ENCODE data around the gene FAM131C. TPM values are rescaled to one million over a fixed set of nuclear protein-coding genes. Genes with fewer than 3 reads are reported as not detected.

FAM131C gene
- total and polyA plus RNA-seq, 5 donors from 2014 or later, result 0.26 TPM; not detected in 4

DNA sequence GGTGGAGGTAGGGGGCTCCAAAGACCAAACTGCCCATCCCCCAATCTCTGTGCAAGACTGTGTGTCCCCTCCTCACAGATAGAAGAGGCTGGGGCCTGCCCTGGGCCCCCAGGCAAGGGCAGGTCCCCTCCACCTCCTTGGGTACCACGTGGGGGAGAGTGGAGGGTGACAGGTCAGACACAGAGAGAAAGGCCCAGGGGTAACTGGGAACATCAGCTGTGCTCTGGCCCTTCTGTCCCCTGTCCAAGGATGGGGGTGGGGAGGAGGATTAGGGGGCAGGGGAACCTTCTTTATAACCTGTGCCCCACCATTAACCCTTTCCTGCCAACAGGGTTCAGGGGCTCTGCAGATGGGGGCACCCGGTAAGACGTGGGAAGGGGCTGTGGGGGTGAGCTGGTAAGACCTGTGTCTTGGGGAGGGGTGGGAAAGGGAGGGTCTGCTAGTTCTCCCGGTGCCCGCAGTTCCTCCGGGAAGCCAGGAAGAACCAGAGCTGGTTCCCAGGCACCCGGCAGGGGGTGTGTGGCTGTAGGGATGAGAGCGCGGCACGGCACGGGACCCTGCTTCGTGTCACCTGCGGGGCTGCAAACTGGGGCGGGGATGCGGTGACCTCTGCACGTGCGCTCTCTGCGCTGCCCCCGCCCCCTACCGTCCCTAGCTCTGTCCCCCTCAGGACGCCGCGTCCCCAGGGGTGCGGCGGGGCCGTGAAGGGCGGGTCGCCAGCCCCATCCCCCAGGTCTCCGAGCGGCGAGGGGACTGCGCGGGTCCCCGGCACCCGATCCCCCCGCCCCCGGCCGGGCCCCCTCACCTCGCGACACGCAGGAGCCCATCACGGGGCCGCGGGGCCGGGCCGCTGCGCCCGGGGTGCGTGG lies 601 bp downstream of the FAM131C start:
- H3K4me1 ChIP-seq (ENCODE audit: control insufficient read depth, insufficient read depth, low read length, poor library complexity, severe bottlenecking), result peaks cover 18% of the 10 kb centered on the region
- no peaks in the 10 kb centered on the region for H3K9me3 ChIP-seq (ENCODE audit: control insufficient read depth in 2 of 2, low read length in 2 of 2)
- no peak overlapping the region for H3K27ac ChIP-seq (ENCODE audit: insufficient read depth, low read length, poor library complexity, severe bottlenecking)
- Mint-ChIP-seq H3K27me3 (peaks cover 39% of the 10 kb centered on the region), H3K36me3 (no peaks in the 10 kb centered on the region), H3K27ac (no peak overlapping the region), H3K4me1 (peaks cover 0 to 27% (median 18%) of the 10 kb centered on the region in 4 donors), H3K4me3 (no peak overlapping the region), H3K9me3 (peaks cover 0 to 3% (median 0%) of the 10 kb centered on the region in 7 donors)
- no peaks in the 10 kb centered on the region for H3K36me3 ChIP-seq (ENCODE audit: control insufficient read depth, insufficient read depth, low read length)
- no peak for ATAC-seq (ENCODE audit: low read depth in 2 of 2)
- H3K4me3 ChIP-seq (ENCODE audit: low read depth, low read length), result no peak overlapping the region
- DNase-seq, result no peak
- H3K27me3 ChIP-seq (ENCODE audit: control insufficient read depth, insufficient read depth, low read length), result peaks cover 6% of the 10 kb centered on the region

DNA sequence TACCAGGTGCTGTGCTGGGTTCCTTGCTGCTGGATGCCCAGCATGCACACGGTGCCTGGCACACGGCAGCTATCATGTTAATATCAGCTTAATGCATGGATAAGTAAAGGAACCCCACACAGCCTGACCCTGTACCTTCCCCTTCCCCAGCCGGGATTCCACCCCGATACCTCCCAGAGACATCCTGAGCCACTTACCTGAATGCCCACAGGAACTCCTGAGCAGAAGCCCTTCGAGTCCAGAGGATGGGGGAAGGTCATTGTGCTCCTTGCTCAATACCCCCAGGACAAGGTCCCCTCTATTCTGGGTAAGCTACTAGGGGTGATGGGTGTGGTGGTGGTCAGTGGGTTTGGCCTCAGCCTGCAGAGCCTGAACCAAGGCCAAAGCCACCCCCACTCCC lies 1.4 kb downstream of the FAM131C start:
- DNase-seq (no peak), ATAC-seq (ENCODE audit: low read depth in 2 of 2) (no peak)
- H3K36me3 Mint-ChIP-seq, result no peaks in the 10 kb centered on the region
- peaks cover 43% of the 10 kb centered on the region for H3K27me3 Mint-ChIP-seq
- H3K9me3 Mint-ChIP-seq, result peaks cover 0 to 3% (median 0%) of the 10 kb centered on the region in 7 donors
- Histone ChIP-seq H3K9me3 (ENCODE audit: control insufficient read depth in 2 of 2, low read length in 2 of 2) (no peaks in the 10 kb centered on the region), H3K27me3 (ENCODE audit: control insufficient read depth, insufficient read depth, low read length) (peaks cover 6% of the 10 kb centered on the region), H3K4me3 (ENCODE audit: low read depth, low read length) (no peak overlapping the region), H3K4me1 (ENCODE audit: control insufficient read depth, insufficient read depth, low read length, poor library complexity, severe bottlenecking) (peaks cover 18% of the 10 kb centered on the region), H3K27ac (ENCODE audit: insufficient read depth, low read length, poor library complexity, severe bottlenecking) (no peak overlapping the region), H3K36me3 (ENCODE audit: control insufficient read depth, insufficient read depth, low read length) (no peaks in the 10 kb centered on the region)
- no peak overlapping the region for H3K4me3 Mint-ChIP-seq
- H3K27ac Mint-ChIP-seq, result no peak overlapping the region
- H3K4me1 Mint-ChIP-seq, result peaks cover 0 to 27% (median 16%) of the 10 kb centered on the region in 4 donors

DNA sequence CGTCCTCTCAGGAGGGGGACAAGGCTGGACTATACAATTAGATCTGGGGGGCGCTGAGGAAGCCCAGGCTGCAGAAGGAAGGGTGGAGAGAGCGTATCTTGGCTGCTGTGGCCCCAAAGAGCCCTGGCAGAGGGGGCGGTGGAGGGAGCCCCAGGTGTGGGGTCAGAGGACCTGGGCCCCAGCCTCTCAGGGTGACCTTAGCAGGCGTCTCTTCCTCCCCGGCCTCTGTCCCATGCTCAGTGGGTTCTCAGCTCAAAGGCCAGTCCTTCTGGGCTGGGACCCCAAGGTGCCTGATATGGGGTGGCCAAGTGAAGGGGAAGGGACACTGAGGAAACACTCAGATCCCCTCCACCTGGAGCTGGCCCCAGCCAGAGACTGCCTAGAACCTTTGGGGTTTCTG lies 1.8 kb downstream of the FAM131C start:
- no peak overlapping the region for H3K4me3 Mint-ChIP-seq
- H3K27me3 Mint-ChIP-seq, result peaks cover 43% of the 10 kb centered on the region
- H3K9me3 Mint-ChIP-seq, result peaks cover 0 to 3% (median 0%) of the 10 kb centered on the region in 7 donors
- H3K4me3 ChIP-seq (ENCODE audit: low read depth, low read length), result no peak overlapping the region
- H3K27ac ChIP-seq (ENCODE audit: insufficient read depth, low read length, poor library complexity, severe bottlenecking), result no peak overlapping the region
- peaks cover 18% of the 10 kb centered on the region for H3K4me1 ChIP-seq (ENCODE audit: control insufficient read depth, insufficient read depth, low read length, poor library complexity, severe bottlenecking)
- no peaks in the 10 kb centered on the region for H3K36me3 ChIP-seq (ENCODE audit: control insufficient read depth, insufficient read depth, low read length)
- DNase-seq (no peak), ATAC-seq (ENCODE audit: low read depth in 2 of 2) (no peak)
- peaks cover 0 to 27% (median 15%) of the 10 kb centered on the region in 4 donors for H3K4me1 Mint-ChIP-seq
- no peaks in the 10 kb centered on the region for H3K36me3 Mint-ChIP-seq
- H3K27me3 ChIP-seq (ENCODE audit: control insufficient read depth, insufficient read depth, low read length), result peaks cover 6% of the 10 kb centered on the region
- H3K9me3 ChIP-seq (ENCODE audit: control insufficient read depth in 2 of 2, low read length in 2 of 2), result no peaks in the 10 kb centered on the region
- H3K27ac Mint-ChIP-seq, result no peak overlapping the region

DNA sequence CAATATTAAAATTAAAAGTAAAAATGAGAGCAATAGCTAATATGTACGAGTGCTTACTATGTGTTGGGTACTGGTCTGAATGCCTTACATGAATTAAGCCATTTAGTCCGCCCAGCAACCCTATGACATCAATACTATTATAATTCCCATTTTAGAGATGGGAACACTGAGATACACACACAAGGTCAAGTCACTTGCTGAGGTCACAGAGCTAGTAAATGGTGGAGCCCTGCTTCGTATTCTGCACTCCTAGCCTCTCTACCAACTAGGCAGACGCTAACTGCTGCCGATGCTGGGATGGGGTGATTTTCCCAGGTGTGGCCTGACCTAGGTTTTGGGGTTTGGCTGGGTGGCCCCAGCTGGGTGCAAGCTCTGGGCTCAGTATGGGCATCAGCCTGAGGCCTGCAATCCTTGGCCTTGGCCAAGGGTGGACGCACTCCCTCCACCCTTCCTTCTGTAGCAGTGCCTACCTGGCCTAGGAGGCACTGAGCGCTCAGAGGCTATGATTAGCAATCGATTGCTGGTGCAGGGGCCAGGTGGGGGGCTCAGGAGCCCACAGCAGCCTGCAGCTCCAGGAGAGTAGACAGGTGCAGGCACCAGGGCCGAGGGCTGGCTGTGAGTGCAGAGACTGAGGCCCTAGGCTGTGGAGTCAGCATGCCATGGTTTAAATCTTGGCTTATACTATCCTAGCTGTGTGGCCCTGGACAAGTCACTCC lies 2.7 kb downstream of the FAM131C start:
- DNase-seq (no peak), ATAC-seq (ENCODE audit: low read depth in 2 of 2) (no peak)
- peaks cover 43% of the 10 kb centered on the region for H3K27me3 Mint-ChIP-seq
- H3K4me3 ChIP-seq (ENCODE audit: low read depth, low read length), result no peak overlapping the region
- H3K4me3 Mint-ChIP-seq, result no peak overlapping the region
- peaks cover 6% of the 10 kb centered on the region for H3K27me3 ChIP-seq (ENCODE audit: control insufficient read depth, insufficient read depth, low read length)
- peaks cover 0 to 3% (median 0%) of the 10 kb centered on the region in 7 donors for H3K9me3 Mint-ChIP-seq
- peaks cover 18% of the 10 kb centered on the region for H3K4me1 ChIP-seq (ENCODE audit: control insufficient read depth, insufficient read depth, low read length, poor library complexity, severe bottlenecking)
- no peaks in the 10 kb centered on the region for H3K9me3 ChIP-seq (ENCODE audit: control insufficient read depth in 2 of 2, low read length in 2 of 2)
- H3K36me3 ChIP-seq (ENCODE audit: control insufficient read depth, insufficient read depth, low read length), result no peaks in the 10 kb centered on the region
- no peak overlapping the region for H3K27ac Mint-ChIP-seq
- no peaks in the 10 kb centered on the region for H3K36me3 Mint-ChIP-seq
- peaks cover 0 to 27% (median 15%) of the 10 kb centered on the region in 4 donors for H3K4me1 Mint-ChIP-seq
- H3K27ac ChIP-seq (ENCODE audit: insufficient read depth, low read length, poor library complexity, severe bottlenecking), result no peak overlapping the region

DNA sequence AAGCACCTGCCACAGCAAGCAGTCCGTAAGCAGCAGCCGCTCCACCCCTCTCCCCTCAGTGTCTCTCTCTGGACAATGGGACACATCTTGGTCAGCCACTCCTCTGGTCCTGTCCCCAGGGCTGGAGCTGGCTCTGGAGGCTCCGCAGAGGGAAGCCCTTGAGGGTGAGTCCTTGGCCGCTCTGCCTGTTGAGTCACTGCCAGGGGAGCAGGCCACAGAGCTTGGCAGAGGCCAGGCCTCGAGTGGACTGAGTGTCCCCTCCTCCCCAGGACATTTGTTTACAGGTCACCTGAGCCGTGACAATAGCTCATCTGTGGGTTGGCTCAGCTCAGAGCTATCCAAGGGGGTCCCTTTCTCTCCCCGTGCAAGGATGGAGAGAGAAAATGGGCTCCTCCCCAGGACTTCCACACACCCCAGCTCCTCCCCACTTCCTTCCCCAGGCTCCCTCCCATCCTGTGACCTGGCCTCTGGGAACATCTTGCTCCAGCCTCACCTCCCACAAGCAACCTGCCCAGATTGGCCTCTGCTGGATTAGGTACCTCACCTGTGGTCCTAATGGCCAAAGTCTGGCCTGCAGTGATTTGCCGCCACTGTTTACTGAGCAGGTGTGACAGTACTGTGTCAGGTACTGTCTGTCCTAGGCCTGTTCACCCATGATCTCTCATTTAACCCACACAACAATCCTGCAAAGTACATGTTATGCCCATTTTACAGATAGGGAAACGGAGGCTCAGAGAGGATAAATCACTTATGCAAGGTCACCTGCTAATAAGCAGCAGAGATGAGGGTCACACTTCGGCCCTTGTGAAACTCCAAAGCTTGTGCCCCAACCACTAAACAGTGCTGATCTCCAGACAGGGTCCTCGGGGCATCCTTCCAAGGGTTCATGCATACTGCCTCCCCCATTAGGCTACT lies 4.8 kb downstream of the FAM131C start:
- Mint-ChIP-seq H3K4me3 (no peak overlapping the region), H3K27ac (no peak overlapping the region), H3K9me3 (no peaks in the 10 kb centered on the region), H3K27me3 (peaks cover 34% of the 10 kb centered on the region), H3K36me3 (no peaks in the 10 kb centered on the region), H3K4me1 (peaks cover 0 to 17% (median 9%) of the 10 kb centered on the region in 4 donors)
- Histone ChIP-seq H3K27me3 (ENCODE audit: control insufficient read depth, insufficient read depth, low read length) (no peaks in the 10 kb centered on the region), H3K9me3 (ENCODE audit: control insufficient read depth in 2 of 2, low read length in 2 of 2) (no peaks in the 10 kb centered on the region), H3K27ac (ENCODE audit: insufficient read depth, low read length, poor library complexity, severe bottlenecking) (no peak overlapping the region), H3K4me3 (ENCODE audit: low read depth, low read length) (no peak overlapping the region), H3K36me3 (ENCODE audit: control insufficient read depth, insufficient read depth, low read length) (no peaks in the 10 kb centered on the region), H3K4me1 (ENCODE audit: control insufficient read depth, insufficient read depth, low read length, poor library complexity, severe bottlenecking) (peaks cover 15% of the 10 kb centered on the region)
- DNase-seq (no peak), ATAC-seq (ENCODE audit: low read depth in 2 of 2) (no peak)

DNA sequence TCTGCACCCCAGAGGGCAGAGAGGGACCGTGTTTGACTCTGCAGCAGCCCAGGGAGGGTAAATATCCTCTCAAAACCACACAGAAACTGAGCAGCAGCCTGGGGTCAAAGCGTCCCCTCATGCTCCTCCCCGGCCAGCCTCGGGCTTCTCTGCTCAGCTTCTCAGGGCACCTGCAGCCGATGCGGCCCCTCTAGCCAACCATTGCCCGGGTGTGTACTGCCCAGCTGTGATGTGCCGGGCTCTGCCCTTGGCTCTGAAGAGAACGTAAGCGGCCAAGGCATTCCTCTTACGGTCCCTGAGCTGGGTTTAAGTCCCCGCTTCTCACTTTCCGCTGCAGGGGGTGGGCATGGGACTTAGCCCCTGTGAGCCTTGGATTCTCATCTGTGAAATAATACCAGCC lies 5.5 kb downstream of the FAM131C start:
- peaks cover 33% of the 10 kb centered on the region for H3K27me3 Mint-ChIP-seq
- H3K4me3 Mint-ChIP-seq, result no peak overlapping the region
- H3K4me1 Mint-ChIP-seq, result peaks cover 0 to 16% (median 9%) of the 10 kb centered on the region in 4 donors
- Histone ChIP-seq H3K4me3 (ENCODE audit: low read depth, low read length) (no peak overlapping the region), H3K27me3 (ENCODE audit: control insufficient read depth, insufficient read depth, low read length) (no peaks in the 10 kb centered on the region), H3K27ac (ENCODE audit: insufficient read depth, low read length, poor library complexity, severe bottlenecking) (no peak overlapping the region), H3K9me3 (ENCODE audit: control insufficient read depth in 2 of 2, low read length in 2 of 2) (no peaks in the 10 kb centered on the region), H3K4me1 (ENCODE audit: control insufficient read depth, insufficient read depth, low read length, poor library complexity, severe bottlenecking) (peaks cover 12% of the 10 kb centered on the region), H3K36me3 (ENCODE audit: control insufficient read depth, insufficient read depth, low read length) (no peaks in the 10 kb centered on the region)
- no peak overlapping the region for H3K27ac Mint-ChIP-seq
- H3K36me3 Mint-ChIP-seq, result no peaks in the 10 kb centered on the region
- no peaks in the 10 kb centered on the region for H3K9me3 Mint-ChIP-seq
- DNase-seq (no peak), ATAC-seq (ENCODE audit: low read depth in 2 of 2) (no peak)

DNA sequence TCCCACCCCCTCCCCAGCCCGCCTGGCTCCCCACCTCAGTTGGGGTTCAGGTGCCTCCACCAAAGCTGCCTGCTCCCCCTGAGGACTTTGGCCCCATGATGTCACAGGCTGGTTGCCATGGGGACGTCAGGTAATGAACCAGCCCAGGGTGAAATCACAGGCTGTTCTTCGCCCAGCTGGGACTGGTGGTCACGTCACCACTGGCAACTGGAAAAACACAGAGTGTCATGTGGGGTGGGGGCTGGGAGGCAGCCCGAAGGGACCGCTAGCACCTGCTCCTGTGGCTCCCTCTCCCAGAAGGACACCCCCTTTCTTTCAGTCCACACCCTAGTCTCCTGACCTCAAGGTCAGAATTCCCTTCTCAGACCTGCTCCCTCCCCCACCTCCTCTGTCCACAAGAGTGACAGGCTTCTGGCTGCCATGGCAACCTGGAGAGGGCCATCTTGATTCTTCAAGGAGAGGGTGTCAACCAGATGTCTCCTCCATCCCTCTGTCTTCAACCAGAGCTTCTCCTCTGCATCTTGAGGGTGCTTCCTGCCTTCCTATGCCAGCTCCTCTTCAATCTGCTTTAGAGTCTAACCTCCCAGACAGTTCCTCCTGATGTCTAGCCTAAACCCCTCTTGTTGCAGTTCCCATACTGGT lies 6.2 kb downstream of the FAM131C start:
- Histone ChIP-seq H3K36me3 (ENCODE audit: control insufficient read depth, insufficient read depth, low read length) (no peaks in the 10 kb centered on the region), H3K4me1 (ENCODE audit: control insufficient read depth, insufficient read depth, low read length, poor library complexity, severe bottlenecking) (peaks cover 9% of the 10 kb centered on the region), H3K4me3 (ENCODE audit: low read depth, low read length) (no peak overlapping the region), H3K27ac (ENCODE audit: insufficient read depth, low read length, poor library complexity, severe bottlenecking) (no peak overlapping the region), H3K27me3 (ENCODE audit: control insufficient read depth, insufficient read depth, low read length) (no peaks in the 10 kb centered on the region), H3K9me3 (ENCODE audit: control insufficient read depth in 2 of 2, low read length in 2 of 2) (no peaks in the 10 kb centered on the region)
- H3K9me3 Mint-ChIP-seq, result no peaks in the 10 kb centered on the region
- H3K4me1 Mint-ChIP-seq, result peaks cover 0 to 20% (median 9%) of the 10 kb centered on the region in 4 donors
- H3K36me3 Mint-ChIP-seq, result no peaks in the 10 kb centered on the region
- ATAC-seq (ENCODE audit: low read depth in 2 of 2) (no peak), DNase-seq (no peak)
- no peak overlapping the region for H3K4me3 Mint-ChIP-seq
- H3K27ac Mint-ChIP-seq, result no peak overlapping the region
- peaks cover 32% of the 10 kb centered on the region for H3K27me3 Mint-ChIP-seq
